HG03159 (cell line): ENCODE results near the gene SLC25A24.
A peak's percentile ranks its signal among the peaks of the same experiment; 100 is the strongest.
"Not testable (repeated sequence)": the region's sequence is repeated elsewhere in the genome, so short reads cannot be mapped to it uniquely, and the experiment has no call there.

ENCODE experiments used
- ATAC-seq: cut with Tn5 transposase; IDR thresholded peaks from one replicate; pipeline ENCODE4 v1.9.1; 2021; ENCODE audit warnings: mild to moderate bottlenecking, moderate library complexity; ENCODE audit not compliant: unreplicated experiment

The SLC25A24 gene

GRCh38 chr1:108199781-108200686 lies at the start of gene SLC25A24:
Gene SLC25A24 (minus strand): TSS chr1:108200343. CDS start chr1:108200138, 205 bp downstream.
- ATAC-seq = peak; percentile 81

GRCh38 chr1:108243976-108244375 lies 43.8 kb upstream of the SLC25A24 start, which contains the start of gene NBPF4:
Gene NBPF4 (minus strand): TSS chr1:108244076. CDS start chr1:108243761, 315 bp downstream.
- ATAC-seq = not testable (repeated sequence)

- ATAC-seq = not testable (repeated sequence)
Observed at GRCh38 chr1:108239426-108239825, 39.3 kb upstream of the SLC25A24 start.

- not testable (repeated sequence) for ATAC-seq
Observed at GRCh38 chr1:108235308-108235707, 35.2 kb upstream of the SLC25A24 start.

- not testable (repeated sequence) for ATAC-seq
Observed at GRCh38 chr1:108232183-108232582, 32.0 kb upstream of the SLC25A24 start.

- ATAC-seq = not testable (repeated sequence)
Observed at GRCh38 chr1:108229976-108230375, 29.8 kb upstream of the SLC25A24 start.

GRCh38 chr1:108227772-108228171 lies 27.6 kb upstream of the SLC25A24 start:
- ATAC-seq = not testable (repeated sequence)

- ATAC-seq = not testable (repeated sequence)
Observed at GRCh38 chr1:108226855-108227254, 26.7 kb upstream of the SLC25A24 start.

GRCh38 chr1:108223226-108223625 lies 23.1 kb upstream of the SLC25A24 start:
- not testable (repeated sequence) for ATAC-seq

- not testable (repeated sequence) for ATAC-seq
Observed at GRCh38 chr1:108217515-108218174, 17.5 kb upstream of the SLC25A24 start.

GRCh38 chr1:108217007-108217406 lies 16.9 kb upstream of the SLC25A24 start:
- not testable (repeated sequence) for ATAC-seq

GRCh38 chr1:108216028-108216890 lies 16.1 kb upstream of the SLC25A24 start:
- not testable (repeated sequence) for ATAC-seq

GRCh38 chr1:108214641-108215465 lies 14.7 kb upstream of the SLC25A24 start:
- ATAC-seq = peak; percentile 79

- no peak for ATAC-seq
Observed at GRCh38 chr1:108211014-108211413, 10.9 kb upstream of the SLC25A24 start.

- ATAC-seq = no peak
Observed at GRCh38 chr1:108209456-108210108, 9.4 kb upstream of the SLC25A24 start.

- ATAC-seq = no peak
Observed at GRCh38 chr1:108208724-108209446, 8.7 kb upstream of the SLC25A24 start.

GRCh38 chr1:108203582-108203981 lies 3.4 kb upstream of the SLC25A24 start:
- not testable (repeated sequence) for ATAC-seq

- ATAC-seq = no peak
Observed at GRCh38 chr1:108201687-108202086, 1.5 kb upstream of the SLC25A24 start.

- no peak for ATAC-seq
Observed at GRCh38 chr1:108200687-108201051, 526 bp upstream of the SLC25A24 start.
